Activated naive CD8-positive, alpha-beta T cell (primary cell): ENCODE results near the gene ANKRD44.

ENCODE experiments used
- H3K27ac Mint-ChIP-seq: one replicate; pipeline ENCODE4 v1.8.0; 2021; ENCODE audit warnings: mixed read lengths
- H3K27me3 Mint-ChIP-seq: one replicate; pipeline ENCODE4 v1.8.0; 2021; ENCODE audit warnings: mixed read lengths
- H3K36me3 Mint-ChIP-seq: one replicate; pipeline ENCODE4 v1.8.0; 2021; ENCODE audit warnings: mixed read lengths
- H3K4me1 Mint-ChIP-seq: one replicate; pipeline ENCODE4 v1.8.0; 2021; ENCODE audit warnings: low read depth, mixed read lengths
- H3K4me3 Mint-ChIP-seq: one replicate; pipeline ENCODE4 v1.8.0; 2021; ENCODE audit warnings: mild to moderate bottlenecking, mixed read lengths
- H3K9me3 Mint-ChIP-seq: one replicate; pipeline ENCODE4 v1.8.0; 2021; ENCODE audit warnings: low read depth, mixed read lengths

Gene ANKRD44

GRCh38 chr2:197171582-197171981, 139.0 kb downstream of the ANKRD44 start:
- no peaks in the 10 kb centered on the region for H3K9me3 Mint-ChIP-seq
- peaks cover 12% of the 10 kb centered on the region for H3K36me3 Mint-ChIP-seq
- no peaks in the 10 kb centered on the region for H3K27me3 Mint-ChIP-seq
- H3K4me3 Mint-ChIP-seq = no peak overlapping the region
- peaks cover 81% of the 10 kb centered on the region for H3K4me1 Mint-ChIP-seq
- peak overlapping the region; percentile 84 for H3K27ac Mint-ChIP-seq

- Mint-ChIP-seq H3K9me3 (no peaks in the 10 kb centered on the region), H3K27me3 (no peaks in the 10 kb centered on the region), H3K36me3 (peaks cover 12% of the 10 kb centered on the region), H3K4me3 (no peak overlapping the region), H3K27ac (peak overlapping the region; percentile 78), H3K4me1 (peaks cover 79% of the 10 kb centered on the region)
These were observed 140.4 kb downstream of the ANKRD44 start for GRCh38 chr2:197170208-197170607.

- Mint-ChIP-seq H3K36me3 (peaks cover 13% of the 10 kb centered on the region), H3K27ac (peak overlapping the region; percentile 94), H3K4me3 (no peak overlapping the region), H3K4me1 (peaks cover 73% of the 10 kb centered on the region), H3K27me3 (no peaks in the 10 kb centered on the region), H3K9me3 (no peaks in the 10 kb centered on the region)
These were observed 141.9 kb downstream of the ANKRD44 start for GRCh38 chr2:197168705-197169104.

GRCh38 chr2:197167608-197168314, 142.8 kb downstream of the ANKRD44 start:
- Mint-ChIP-seq H3K4me1 (peaks cover 79% of the 10 kb centered on the region), H3K4me3 (peak overlapping the region; percentile 10), H3K27me3 (no peaks in the 10 kb centered on the region), H3K9me3 (no peaks in the 10 kb centered on the region), H3K36me3 (peaks cover 16% of the 10 kb centered on the region), H3K27ac (peak overlapping the region; percentile 94)

- no peak overlapping the region for H3K4me3 Mint-ChIP-seq
- H3K27ac Mint-ChIP-seq = peak overlapping the region; percentile 88
These were observed 145.6 kb downstream of the ANKRD44 start for GRCh38 chr2:197165020-197165419.

GRCh38 chr2:197164141-197164754, 146.3 kb downstream of the ANKRD44 start:
- no peaks in the 10 kb centered on the region for H3K9me3 Mint-ChIP-seq
- H3K27ac Mint-ChIP-seq = peak overlapping the region; percentile 88
- H3K36me3 Mint-ChIP-seq = peaks cover 9% of the 10 kb centered on the region
- H3K4me1 Mint-ChIP-seq = peaks cover 87% of the 10 kb centered on the region
- H3K4me3 Mint-ChIP-seq = peak overlapping the region; percentile 4
- H3K27me3 Mint-ChIP-seq = no peaks in the 10 kb centered on the region

More at GRCh38 chr2:197165020-197165419, 145.6 kb downstream of the ANKRD44 start:
- H3K36me3 Mint-ChIP-seq = peaks cover 9% of the 10 kb centered on the region
- peaks cover 84% of the 10 kb centered on the region for H3K4me1 Mint-ChIP-seq
- H3K27me3 Mint-ChIP-seq = no peaks in the 10 kb centered on the region
- no peaks in the 10 kb centered on the region for H3K9me3 Mint-ChIP-seq

- peaks cover 9% of the 10 kb centered on the region for H3K36me3 Mint-ChIP-seq
- no peak overlapping the region for H3K4me3 Mint-ChIP-seq
- H3K27me3 Mint-ChIP-seq = no peaks in the 10 kb centered on the region
- peak overlapping the region; percentile 84 for H3K27ac Mint-ChIP-seq
- H3K9me3 Mint-ChIP-seq = no peaks in the 10 kb centered on the region
- H3K4me1 Mint-ChIP-seq = peaks cover 87% of the 10 kb centered on the region
These were observed 146.9 kb downstream of the ANKRD44 start for GRCh38 chr2:197163712-197164140.

GRCh38 chr2:197161774-197162173, 148.8 kb downstream of the ANKRD44 start:
- Mint-ChIP-seq H3K4me3 (peak overlapping the region; percentile 1), H3K9me3 (peaks cover under 1% of the 10 kb centered on the region), H3K36me3 (peaks cover 12% of the 10 kb centered on the region), H3K27ac (peak overlapping the region; percentile 84), H3K27me3 (no peaks in the 10 kb centered on the region), H3K4me1 (peaks cover 82% of the 10 kb centered on the region)

- no peaks in the 10 kb centered on the region for H3K27me3 Mint-ChIP-seq
- H3K9me3 Mint-ChIP-seq = peaks cover 3% of the 10 kb centered on the region
- peaks cover 80% of the 10 kb centered on the region for H3K4me1 Mint-ChIP-seq
- H3K36me3 Mint-ChIP-seq = peaks cover 14% of the 10 kb centered on the region
- H3K4me3 Mint-ChIP-seq = peak overlapping the region; percentile 59
- peak overlapping the region; percentile 84 for H3K27ac Mint-ChIP-seq
These were observed 150.8 kb downstream of the ANKRD44 start for GRCh38 chr2:197159661-197160211.

GRCh38 chr2:197158591-197159550, 151.7 kb downstream of the ANKRD44 start:
- peaks cover 82% of the 10 kb centered on the region for H3K4me1 Mint-ChIP-seq
- H3K9me3 Mint-ChIP-seq = peaks cover 3% of the 10 kb centered on the region
- H3K36me3 Mint-ChIP-seq = peaks cover 12% of the 10 kb centered on the region
- H3K27me3 Mint-ChIP-seq = no peaks in the 10 kb centered on the region
- H3K27ac Mint-ChIP-seq = peak overlapping the region; percentile 84
- H3K4me3 Mint-ChIP-seq = peak overlapping the region; percentile 59

GRCh38 chr2:197157879-197158537, 152.6 kb downstream of the ANKRD44 start:
- no peak overlapping the region for H3K4me3 Mint-ChIP-seq
- H3K9me3 Mint-ChIP-seq = peaks cover 3% of the 10 kb centered on the region
- H3K36me3 Mint-ChIP-seq = peaks cover 9% of the 10 kb centered on the region
- no peaks in the 10 kb centered on the region for H3K27me3 Mint-ChIP-seq
- H3K4me1 Mint-ChIP-seq = peaks cover 84% of the 10 kb centered on the region
- H3K27ac Mint-ChIP-seq = peak overlapping the region; percentile 84

- H3K27me3 Mint-ChIP-seq = no peaks in the 10 kb centered on the region
- no peak overlapping the region for H3K4me3 Mint-ChIP-seq
- peaks cover 84% of the 10 kb centered on the region for H3K4me1 Mint-ChIP-seq
- H3K27ac Mint-ChIP-seq = peak overlapping the region; percentile 84
- H3K9me3 Mint-ChIP-seq = peaks cover 3% of the 10 kb centered on the region
- peaks cover 7% of the 10 kb centered on the region for H3K36me3 Mint-ChIP-seq
These were observed 153.8 kb downstream of the ANKRD44 start for GRCh38 chr2:197156771-197157170.

- peaks cover 3% of the 10 kb centered on the region for H3K9me3 Mint-ChIP-seq
- peak overlapping the region; percentile 93 for H3K27ac Mint-ChIP-seq
- peak overlapping the region; percentile 68 for H3K4me3 Mint-ChIP-seq
- H3K4me1 Mint-ChIP-seq = peaks cover 84% of the 10 kb centered on the region
- H3K27me3 Mint-ChIP-seq = no peaks in the 10 kb centered on the region
- H3K36me3 Mint-ChIP-seq = peaks cover 11% of the 10 kb centered on the region
These were observed 157.9 kb downstream of the ANKRD44 start for GRCh38 chr2:197152451-197153228.
